Choroid plexus epithelial cell (primary cell): Measurements from ENCODE around the gene OOSP1.

Experiments
- DNase-seq: peaks from one replicate; pipeline ENCODE4 v3.0.0-alpha.2; 2010; ENCODE audit warnings: low read depth
- H3K4me3 ChIP-seq: 2 replicates; pipeline ENCODE4 v1.5.1; 2011; ENCODE audit warnings: low read depth, mild to moderate bottlenecking, control low read depth, low read length, moderate library complexity
- CTCF ChIP-seq: conservative IDR thresholded peaks from 2 replicates; pipeline ENCODE4 v1.5.1; 2011; ENCODE audit warnings: low read depth, mild to moderate bottlenecking, control low read depth, inconsistent platforms, low read length, moderate library complexity

OOSP1 gene

GRCh38 chr11:59957094-59957493 is 18.9 kb downstream of the OOSP1 start:
- DNase-seq = peak; percentile 8
- no peak overlapping the region for H3K4me3 ChIP-seq
- TF ChIP-seq CTCF = no peak

DNA sequence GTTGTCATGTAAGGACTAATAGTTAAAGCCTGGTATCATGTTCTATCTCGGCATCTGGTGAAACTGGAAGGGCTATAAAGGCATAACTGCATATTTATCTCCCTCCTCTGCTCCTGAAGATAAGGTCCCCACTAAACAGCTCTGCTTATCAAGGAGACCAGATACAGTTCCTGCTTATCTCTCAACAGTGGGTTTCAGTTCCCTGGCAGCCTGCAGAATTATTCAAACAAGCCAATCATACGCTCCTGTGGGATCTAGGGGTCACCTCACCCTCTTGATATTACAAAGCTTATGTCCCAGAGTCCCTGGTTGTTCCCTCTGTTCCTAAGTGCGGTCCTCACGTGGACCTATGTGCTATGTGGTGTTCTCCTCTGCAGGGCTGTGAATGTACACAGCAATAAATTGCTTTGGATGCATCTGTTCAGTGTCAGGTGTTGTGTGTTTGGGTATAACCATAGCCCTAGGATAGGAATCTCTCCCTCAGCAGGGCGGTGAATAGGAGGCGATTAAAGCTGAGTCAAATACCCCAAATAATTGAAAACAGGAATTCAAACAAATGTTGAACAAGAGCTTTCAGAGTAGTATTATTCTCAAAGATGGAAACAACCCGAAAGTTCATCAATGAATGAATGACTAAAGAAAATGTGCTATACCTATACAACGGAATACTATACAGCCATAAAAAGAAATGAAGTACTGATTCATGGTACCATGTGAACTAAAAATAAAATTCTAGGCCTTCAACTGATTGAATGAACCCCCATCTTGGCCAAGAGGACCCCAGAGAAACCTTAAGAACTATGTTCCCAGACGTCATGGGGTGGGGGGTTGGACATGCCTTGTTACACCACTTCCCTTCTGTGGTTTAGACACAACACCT is 22.5 kb downstream of the OOSP1 start:
- DNase-seq = no peak
- no peak overlapping the region for H3K4me3 ChIP-seq
- TF ChIP-seq CTCF = no peak

DNA sequence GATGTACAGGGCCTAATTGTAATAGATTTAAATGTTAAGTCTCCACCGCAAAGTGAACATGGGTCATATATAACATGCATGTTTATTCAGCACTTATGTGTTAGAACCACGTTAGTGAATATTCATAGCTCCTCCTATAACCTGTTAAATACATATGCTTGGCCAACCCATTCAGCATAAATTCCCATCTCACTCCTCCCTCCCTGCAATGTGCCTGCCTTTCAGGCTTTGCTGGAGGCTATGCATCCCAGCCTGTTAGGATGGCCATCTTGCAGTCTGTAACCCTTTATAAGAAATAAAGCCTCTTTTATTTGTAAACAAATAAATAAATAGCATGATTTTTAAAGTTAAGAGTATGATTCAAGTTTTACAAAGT is 23.9 kb downstream of the OOSP1 start:
- DNase-seq = no peak
- no peak for TF ChIP-seq CTCF
- H3K4me3 ChIP-seq = no peak overlapping the region

GRCh38 chr11:59963733-59964132 is 25.5 kb downstream of the OOSP1 start, which contains the start of gene OOSP4A:
Gene OOSP4A, plus strand, starts transcription at chr11:59964033. Its CDS starts 0 bp downstream, at chr11:59964033.
- no peak for DNase-seq
- no peak for TF ChIP-seq CTCF
- no peak within 1 kb of the TSS for H3K4me3 ChIP-seq

DNA sequence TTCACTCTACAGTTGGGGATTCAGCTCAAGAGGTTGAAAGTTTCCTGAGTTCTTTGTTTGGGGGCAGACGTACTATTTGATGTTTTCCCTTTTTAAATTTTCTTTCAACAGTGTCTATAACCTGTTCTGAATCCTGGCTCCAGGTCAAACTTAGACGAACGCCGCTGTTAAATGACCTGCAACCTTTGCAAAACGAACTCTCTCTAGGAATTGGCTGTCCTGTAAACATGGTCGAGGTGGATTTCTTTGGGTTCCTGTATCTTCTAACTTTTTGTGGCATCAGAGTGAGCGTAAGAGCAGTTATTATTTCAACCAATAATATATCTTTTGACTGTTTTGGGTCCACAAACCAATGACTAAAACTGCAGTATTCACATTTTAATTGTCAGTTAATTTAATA is 27.2 kb downstream of the OOSP1 start:
- no peak overlapping the region for H3K4me3 ChIP-seq
- no peak for DNase-seq
- TF ChIP-seq CTCF = no peak

GRCh38 chr11:59966201-59966600 is 28.0 kb downstream of the OOSP1 start:
- no peak overlapping the region for H3K4me3 ChIP-seq
- no peak for TF ChIP-seq CTCF
- no peak for DNase-seq
